ENCODE data around the gene LDB2.

The LDB2 gene

GRCh38 chr4:16694884-16695276 is 203.6 kb downstream of the LDB2 start:
- no peak for TF ChIP-seq CTCF (IDR thresholded peaks at IDR 0.05)

GRCh38 chr4:16694173-16694883 is 204.1 kb downstream of the LDB2 start:
- no peak for TF ChIP-seq CTCF (IDR thresholded peaks at IDR 0.05)

GRCh38 chr4:16693641-16694040 is 204.8 kb downstream of the LDB2 start:
- no peak for TF ChIP-seq CTCF (IDR thresholded peaks at IDR 0.05)

GRCh38 chr4:16692961-16693506 is 205.4 kb downstream of the LDB2 start:
- no peak for TF ChIP-seq CTCF (IDR thresholded peaks at IDR 0.05)

GRCh38 chr4:16692524-16692923 is 205.9 kb downstream of the LDB2 start:
- no peak for TF ChIP-seq CTCF (IDR thresholded peaks at IDR 0.05)

- TF ChIP-seq CTCF (IDR thresholded peaks at IDR 0.05), result no peak
These were observed 206.4 kb downstream of the LDB2 start for GRCh38 chr4:16692046-16692445.

- no peak for TF ChIP-seq CTCF (IDR thresholded peaks at IDR 0.05)
These were observed 207.0 kb downstream of the LDB2 start for GRCh38 chr4:16691450-16691849.
